NCI-H2227 (cell line): ENCODE measurements around the gene ITSN1.
"Not testable (repeated sequence)": the region's sequence is repeated elsewhere in the genome, so short reads cannot be mapped to it uniquely, and the experiment has no call there.

Source experiments
- DNase-seq: peaks from one replicate; lab custom pipeline; 2025; ENCODE audit not compliant: unreplicated experiment; lab: John Stamatoyannopoulos, UW

The ITSN1 gene

DNA sequence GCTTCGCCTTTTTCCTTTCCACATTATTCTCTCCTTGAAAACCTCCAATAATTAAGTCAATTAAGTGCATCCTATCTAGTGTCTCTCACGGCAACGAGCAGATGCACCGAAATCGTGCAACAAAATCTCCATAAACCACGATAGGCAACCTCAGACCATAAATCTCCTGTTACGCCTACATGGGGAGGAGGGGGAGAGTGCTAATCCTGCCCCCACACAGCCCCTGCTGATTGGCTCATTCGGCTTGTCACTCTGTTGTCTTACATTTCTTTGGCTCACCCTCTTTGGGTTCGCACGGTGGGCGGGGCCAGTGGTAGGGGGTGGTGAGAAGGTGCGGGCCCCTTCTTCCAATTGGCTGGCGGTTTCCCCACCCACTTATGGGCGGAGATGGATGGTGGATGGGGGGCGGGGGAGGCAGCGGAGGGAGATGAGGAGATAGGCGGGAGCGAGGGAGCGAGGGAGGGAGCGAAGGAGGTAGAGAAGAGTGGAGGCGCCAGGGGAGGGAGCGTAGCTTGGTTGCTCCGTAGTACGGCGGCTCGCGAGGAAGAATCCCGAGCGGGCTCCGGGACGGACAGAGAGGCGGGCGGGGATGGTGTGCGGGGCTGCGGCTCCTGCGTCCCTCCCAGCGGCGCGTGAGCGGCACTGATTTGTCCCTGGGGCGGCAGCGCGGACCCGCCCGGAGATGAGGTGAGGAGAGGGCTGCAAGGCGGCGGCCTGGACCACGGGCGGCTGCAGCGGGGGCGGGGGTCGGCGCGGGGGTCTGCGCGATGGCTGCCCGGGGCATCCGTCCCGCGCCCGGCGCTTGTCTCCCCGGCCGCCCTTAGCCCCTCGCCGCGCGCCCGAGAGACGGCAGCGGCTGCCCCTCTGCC, at the start of gene ITSN1:
Gene ITSN1 (plus strand): TSS at position 475 of the 869 bp plus-strand sequence. CDS start 76,328 bp downstream, outside the sequence.
- peak; percentile 99 for DNase-seq

DNA sequence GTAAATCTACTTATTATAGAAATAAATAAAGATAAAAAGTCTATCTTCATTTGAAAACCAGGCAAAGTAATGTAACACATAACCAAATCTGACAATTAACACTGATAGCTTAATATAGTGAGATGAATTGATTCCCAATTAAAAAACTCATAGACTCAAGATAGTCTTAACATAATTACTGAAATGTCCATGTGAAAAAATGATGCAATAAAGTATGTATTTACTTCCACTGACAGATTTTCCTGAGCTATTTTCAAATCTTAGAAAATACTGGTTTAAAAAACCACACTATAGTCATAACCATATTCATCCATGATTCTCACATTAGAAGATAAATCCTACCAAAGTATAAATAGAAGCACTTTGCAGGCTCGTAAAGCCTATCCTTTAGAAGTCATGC, 44.2 kb upstream of the ITSN1 start:
- no peak for DNase-seq

DNA sequence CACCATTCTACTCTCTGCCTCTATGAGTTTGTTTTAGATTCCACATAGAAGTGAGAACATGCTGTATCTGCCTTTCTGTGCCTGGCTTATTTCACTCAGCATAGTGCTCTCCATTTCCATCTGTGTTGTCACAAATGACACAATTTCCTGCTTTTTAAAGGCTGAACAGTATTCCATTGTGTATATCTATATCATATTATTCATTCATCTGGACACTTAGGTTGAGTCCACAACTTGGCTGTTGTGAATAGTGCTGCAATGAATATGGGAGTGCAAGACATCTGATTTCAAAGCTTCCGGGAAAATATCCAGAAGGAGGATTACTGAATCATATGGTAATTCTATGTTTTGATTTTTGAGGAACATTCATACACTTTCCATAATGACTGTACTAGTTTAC, 33.7 kb upstream of the ITSN1 start:
- DNase-seq = no peak

DNA sequence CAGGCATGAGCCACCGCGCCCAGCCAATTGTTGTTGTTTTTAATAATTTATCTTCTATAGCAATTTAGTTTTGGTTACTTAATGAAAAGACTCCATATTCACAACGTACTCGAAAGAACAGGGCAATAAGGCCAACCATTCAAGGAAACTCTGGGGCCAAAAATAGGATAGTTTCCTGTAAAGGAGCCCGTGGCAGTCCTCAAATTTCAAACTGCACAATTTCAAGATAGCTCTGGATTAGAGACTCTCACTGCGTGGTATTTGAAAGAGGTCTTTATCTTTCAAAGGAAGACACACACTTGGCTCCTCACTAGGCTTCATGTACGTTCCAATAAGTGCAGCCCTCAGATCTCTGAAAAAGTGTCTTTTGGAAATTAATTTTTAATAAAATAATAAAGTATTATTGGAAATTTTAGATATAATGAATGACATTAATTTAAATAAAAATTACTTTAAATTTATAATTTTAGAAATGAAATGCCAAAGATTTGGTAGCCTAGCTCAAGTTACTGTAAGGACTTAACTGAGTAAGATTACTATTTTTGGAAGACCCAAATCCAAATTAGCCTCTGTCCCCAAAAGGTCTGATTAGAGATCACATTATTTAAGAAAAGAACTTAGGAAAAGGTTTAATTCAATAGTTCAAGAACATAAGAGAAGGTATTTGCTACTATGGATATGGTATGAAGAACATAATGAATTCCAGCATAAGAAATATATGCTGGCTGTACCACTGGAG, 31.1 kb upstream of the ITSN1 start:
- DNase-seq = no peak

DNA sequence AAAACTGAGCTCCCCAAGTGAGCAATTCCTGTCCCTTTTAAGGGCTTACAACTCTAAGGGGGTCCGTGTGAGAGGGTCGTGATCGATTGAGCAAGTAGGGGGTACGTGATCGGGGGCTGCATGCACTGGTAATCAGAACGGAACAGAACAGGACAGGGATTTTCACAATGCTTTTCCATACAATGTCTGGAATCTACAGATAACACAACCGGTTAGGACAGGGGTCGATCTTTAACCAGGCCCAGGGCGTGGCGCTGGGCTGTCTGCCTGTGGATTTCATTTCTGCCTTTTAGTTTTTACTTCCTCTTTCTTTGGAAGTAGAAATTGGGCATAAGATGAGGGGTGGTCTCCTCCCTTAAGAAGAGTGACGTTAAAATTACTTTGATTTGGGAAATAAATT, 24.7 kb upstream of the ITSN1 start:
- DNase-seq = not testable (repeated sequence)

DNA sequence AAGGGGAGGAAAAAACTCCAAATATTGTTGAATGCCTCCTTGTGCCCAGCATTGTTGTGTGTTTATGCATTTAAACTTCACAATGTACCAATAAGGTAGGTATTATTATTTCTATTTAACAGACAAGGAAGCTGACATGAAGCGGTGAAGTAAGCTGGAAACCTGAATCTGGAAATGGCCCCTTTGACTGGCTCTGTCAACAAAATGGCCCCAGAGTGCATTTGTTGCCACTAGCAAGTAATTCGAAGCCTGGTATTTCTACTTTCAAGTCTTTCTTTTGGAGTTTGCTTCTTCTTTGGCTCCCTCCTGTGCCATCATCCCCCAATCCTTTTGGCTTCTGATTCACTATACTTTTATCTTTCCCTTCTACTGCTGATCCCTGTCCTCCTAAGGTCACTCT, 23.9 kb upstream of the ITSN1 start:
- no peak for DNase-seq

DNA sequence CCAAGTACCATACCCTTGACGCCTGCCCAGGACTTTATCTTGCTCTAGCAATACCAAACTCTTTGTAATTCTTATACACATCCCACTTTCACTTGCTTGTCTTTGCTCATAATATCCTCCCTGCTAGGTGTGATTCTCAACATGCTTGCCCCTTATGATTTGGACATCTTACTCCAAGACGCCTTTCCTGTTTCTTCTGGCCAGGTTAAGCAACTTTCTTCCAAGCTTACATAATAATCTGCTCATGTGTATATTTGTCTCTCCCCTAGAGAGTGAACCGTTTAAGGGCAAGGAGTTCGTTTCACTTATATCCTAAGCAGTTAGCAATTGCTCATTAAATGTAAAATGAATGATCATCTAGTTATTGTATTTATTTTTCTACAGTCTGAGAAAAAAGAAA, 22.6 kb upstream of the ITSN1 start:
- no peak for DNase-seq

DNA sequence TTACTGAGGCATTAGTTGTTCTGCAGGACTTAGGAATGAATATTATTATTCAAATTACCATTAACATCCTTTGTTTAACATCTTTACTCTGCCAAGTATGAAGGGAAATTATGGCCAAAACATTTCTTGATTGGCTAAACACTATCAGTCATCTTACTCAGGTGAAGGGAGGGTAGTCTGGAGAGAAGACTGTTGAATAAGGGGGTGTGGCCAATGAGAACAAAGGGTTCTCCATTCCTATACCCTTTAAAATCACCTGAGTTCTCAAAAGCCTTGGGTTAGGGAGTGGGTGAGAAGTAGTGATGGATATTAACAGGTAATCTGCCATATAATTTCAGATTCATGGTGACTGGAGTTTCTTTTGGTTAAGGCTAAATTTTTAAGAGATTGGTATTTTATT, 20.0 kb upstream of the ITSN1 start:
- no peak for DNase-seq

GRCh38 chr21:33626151-33626550, 16.1 kb upstream of the ITSN1 start:
- DNase-seq = not testable (repeated sequence)

- no peak for DNase-seq
Measured at GRCh38 chr21:33634254-33634653, 8.0 kb upstream of the ITSN1 start.

DNA sequence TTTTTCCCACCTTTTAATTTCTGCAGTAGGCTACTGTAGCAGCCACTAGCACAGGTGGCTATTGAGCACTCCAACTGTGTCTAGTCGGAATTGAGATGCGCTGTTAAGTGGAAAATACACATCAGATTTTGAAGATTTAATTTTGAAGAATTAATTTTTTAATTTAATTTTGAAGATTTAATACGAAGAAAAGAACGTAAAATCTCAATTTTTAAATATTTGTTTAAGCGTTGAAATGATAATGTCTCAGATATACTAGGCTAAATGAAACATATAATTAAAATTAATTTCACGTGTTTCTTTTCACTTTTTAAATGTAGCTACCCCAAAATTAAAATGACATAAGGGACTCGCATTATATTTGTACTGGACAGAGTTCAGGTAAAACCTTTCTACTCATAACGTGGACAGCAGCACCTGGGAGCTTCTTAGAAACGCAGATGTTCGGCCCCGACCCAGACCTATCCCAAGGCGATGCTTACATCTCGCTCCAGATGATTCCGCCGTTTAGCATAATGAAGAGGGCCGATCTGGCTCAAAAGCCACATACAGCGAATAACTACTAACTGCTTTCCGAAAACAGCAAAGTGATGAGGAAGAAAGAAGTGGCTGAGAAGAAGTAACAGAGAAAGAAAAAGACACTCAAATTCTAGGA, 1.5 kb upstream of the ITSN1 start:
- DNase-seq = peak; percentile 55

DNA sequence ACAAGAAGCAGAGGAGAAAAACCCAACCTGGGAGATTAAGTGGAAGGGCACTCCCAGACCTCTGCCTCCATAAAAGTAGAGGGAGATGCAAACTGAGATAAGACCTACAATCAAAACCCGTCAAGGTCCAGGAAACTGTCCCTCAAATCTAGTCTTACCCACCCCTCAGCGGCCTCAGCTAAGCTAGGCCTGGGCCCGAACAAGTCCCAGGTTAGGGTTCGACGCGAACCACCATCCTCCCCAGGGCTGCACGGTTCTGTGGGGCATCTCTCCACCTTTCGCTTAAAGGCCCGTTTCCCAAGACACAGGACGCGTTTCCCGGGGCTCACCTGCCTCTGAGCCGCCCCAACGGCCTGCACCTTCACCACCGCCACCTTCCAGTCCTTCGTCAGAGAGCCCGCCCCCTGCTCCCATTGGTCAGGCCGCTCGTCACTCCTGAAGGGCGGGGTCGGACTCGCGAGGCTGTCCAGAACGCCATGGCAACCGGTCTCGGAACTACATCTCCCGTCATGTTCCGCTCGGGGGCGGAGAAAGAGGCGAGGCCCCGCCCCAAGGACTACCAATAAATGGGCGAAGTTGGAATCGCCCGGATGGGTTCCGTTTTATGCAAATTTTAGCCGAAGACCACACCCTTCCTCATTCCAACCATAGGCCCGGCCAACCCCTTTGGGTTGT, 812 bp upstream of the ITSN1 start, which contains the start of gene CRYZL1:
Gene CRYZL1 (minus strand): TSS at position 390 of the 675 bp plus-strand sequence. CDS start 10,190 bp downstream, outside the sequence.
- DNase-seq = peak; percentile 100

DNA sequence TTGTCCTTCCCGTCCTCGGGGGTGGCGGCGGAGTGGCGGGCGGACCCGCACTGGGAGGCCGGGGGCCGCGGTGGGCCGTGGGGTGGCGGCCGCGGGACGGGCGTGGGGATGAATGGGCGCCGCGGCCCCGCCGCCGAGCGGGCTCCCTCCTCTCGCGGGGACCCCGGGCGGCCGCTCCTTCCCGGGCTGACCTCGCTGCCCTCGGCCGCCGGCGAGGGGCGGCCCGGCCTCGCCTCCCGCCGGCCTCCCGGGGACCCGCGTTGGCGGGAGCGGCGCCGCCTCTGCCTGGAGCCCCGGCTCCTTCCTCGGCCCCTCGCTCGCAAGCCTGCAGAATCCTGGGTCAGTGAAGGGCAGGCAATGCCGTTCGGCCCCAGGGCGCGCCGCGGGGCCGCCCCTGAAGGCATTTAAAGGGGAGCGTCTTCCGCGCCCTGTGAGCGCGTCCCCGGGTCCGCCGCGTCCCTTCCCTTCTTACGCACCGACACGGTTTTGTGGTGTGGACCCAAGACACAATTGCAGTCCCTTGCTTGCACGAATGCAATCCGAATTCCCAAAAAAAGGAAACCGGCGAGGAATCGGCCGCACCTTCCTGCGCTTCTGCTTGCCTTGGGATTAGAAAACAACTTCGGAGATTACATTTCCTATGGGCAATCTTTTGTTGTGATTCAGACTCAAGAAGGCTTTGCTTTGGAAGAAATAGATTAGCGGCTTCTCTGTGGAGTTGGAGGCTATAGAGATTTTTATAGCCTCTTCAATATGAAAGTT, 776 bp downstream of the ITSN1 start:
- DNase-seq = peak; percentile 50

DNA sequence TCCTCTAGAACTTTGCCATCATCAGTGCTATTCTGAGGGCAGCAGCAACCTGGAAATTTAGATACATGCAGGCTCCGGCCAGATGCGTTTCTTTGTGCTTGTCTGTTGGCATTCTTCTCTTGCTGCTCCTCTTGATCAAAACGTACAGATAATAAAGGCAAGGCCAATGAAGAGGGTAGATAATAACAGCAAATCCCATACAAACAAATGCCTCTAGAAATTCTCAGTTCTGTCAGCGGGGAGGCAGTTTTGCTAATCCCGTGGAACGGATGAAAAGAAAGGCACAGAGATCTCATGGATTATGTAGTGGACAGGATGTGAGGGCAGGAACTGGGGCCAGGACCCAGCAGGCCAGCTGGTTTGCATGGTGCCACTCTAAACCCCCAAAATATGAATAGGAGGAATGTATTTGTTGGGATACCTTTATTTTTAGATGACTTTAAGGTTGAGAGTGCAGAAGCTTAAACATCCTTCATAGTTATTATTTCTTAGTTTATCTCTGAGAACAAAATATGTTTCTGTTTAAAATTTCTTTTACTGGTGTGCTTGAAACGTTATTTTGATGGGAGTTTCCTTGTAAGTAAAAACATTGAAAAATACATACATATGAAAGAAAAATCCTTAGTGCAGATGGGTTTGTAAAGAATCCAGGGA, 1.5 kb downstream of the ITSN1 start:
- peak; percentile 42 for DNase-seq

- no peak for DNase-seq
Measured at GRCh38 chr21:33644383-33645074, 2.2 kb downstream of the ITSN1 start.

- no peak for DNase-seq
Measured at GRCh38 chr21:33645730-33646129, 3.4 kb downstream of the ITSN1 start.

DNA sequence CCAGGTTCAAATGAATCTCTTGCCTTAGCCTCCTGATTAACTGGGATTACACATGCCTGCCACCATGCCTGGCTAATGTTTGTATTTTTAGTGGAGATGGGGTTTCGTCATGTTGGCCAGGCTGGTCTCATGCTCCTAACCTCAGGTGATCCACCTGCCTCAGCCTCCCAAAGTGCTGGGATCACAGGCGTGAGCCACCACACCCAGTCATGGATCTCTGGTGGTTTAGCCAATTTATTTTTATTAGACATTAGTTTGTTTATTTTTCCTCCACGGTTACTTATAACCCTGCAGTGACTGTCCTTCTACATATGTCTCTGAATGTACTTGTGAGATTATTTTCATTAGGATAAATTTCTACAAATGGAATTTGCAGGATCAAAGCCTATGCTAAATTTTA, 5.3 kb downstream of the ITSN1 start:
- no peak for DNase-seq

GRCh38 chr21:33648555-33648954, 6.3 kb downstream of the ITSN1 start:
- no peak for DNase-seq

GRCh38 chr21:33650230-33650629, 7.9 kb downstream of the ITSN1 start:
- DNase-seq = no peak
